ENCODE results near the gene HIKESHI. TPM values are rescaled to one million over a fixed set of nuclear protein-coding genes. Genes with fewer than 3 reads are reported as not detected.

HIKESHI gene
- total and polyA plus RNA-seq, 2 experiments from 2014 or later: 71.2 to 162 TPM

DNA sequence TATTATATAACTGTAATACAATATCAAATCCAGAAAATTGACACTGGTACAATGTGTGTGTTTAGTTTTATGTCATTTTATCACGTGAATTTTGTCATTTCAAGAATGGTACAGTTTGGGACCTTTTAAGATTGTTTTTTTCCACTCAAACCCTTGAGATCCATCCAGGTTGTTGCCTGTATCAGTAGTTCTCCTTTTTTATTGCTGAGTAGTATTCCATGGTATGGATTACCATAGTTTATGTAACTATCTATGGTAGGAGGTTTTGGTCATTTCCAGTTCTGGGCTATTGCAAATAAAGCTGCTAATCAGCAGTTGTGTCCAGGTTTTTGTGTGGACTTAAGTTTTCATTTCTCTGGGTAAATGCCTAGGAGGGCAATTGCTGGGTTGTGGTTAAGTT, 32.4 kb upstream of the HIKESHI start (continued):
- TF ChIP-seq, protein P1, sequence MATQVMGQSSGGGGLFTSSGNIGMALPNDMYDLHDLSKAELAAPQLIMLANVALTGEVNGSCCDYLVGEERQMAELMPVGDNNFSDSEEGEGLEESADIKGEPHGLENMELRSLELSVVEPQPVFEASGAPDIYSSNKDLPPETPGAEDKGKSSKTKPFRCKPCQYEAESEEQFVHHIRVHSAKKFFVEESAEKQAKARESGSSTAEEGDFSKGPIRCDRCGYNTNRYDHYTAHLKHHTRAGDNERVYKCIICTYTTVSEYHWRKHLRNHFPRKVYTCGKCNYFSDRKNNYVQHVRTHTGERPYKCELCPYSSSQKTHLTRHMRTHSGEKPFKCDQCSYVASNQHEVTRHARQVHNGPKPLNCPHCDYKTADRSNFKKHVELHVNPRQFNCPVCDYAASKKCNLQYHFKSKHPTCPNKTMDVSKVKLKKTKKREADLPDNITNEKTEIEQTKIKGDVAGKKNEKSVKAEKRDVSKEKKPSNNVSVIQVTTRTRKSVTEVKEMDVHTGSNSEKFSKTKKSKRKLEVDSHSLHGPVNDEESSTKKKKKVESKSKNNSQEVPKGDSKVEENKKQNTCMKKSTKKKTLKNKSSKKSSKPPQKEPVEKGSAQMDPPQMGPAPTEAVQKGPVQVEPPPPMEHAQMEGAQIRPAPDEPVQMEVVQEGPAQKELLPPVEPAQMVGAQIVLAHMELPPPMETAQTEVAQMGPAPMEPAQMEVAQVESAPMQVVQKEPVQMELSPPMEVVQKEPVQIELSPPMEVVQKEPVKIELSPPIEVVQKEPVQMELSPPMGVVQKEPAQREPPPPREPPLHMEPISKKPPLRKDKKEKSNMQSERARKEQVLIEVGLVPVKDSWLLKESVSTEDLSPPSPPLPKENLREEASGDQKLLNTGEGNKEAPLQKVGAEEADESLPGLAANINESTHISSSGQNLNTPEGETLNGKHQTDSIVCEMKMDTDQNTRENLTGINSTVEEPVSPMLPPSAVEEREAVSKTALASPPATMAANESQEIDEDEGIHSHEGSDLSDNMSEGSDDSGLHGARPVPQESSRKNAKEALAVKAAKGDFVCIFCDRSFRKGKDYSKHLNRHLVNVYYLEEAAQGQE (IDR thresholded peaks at IDR 0.05; ENCODE audit: unreplicated experiment): no peak
- TF ChIP-seq ZNF331 (CRISPR knock-in tag; IDR thresholded peaks at IDR 0.05; ENCODE audit: low read depth) (no peak), STAT1 (IDR thresholded peaks at IDR 0.05; ENCODE audit: unreplicated experiment) (no peak)
- TF ChIP-seq, protein P2, sequence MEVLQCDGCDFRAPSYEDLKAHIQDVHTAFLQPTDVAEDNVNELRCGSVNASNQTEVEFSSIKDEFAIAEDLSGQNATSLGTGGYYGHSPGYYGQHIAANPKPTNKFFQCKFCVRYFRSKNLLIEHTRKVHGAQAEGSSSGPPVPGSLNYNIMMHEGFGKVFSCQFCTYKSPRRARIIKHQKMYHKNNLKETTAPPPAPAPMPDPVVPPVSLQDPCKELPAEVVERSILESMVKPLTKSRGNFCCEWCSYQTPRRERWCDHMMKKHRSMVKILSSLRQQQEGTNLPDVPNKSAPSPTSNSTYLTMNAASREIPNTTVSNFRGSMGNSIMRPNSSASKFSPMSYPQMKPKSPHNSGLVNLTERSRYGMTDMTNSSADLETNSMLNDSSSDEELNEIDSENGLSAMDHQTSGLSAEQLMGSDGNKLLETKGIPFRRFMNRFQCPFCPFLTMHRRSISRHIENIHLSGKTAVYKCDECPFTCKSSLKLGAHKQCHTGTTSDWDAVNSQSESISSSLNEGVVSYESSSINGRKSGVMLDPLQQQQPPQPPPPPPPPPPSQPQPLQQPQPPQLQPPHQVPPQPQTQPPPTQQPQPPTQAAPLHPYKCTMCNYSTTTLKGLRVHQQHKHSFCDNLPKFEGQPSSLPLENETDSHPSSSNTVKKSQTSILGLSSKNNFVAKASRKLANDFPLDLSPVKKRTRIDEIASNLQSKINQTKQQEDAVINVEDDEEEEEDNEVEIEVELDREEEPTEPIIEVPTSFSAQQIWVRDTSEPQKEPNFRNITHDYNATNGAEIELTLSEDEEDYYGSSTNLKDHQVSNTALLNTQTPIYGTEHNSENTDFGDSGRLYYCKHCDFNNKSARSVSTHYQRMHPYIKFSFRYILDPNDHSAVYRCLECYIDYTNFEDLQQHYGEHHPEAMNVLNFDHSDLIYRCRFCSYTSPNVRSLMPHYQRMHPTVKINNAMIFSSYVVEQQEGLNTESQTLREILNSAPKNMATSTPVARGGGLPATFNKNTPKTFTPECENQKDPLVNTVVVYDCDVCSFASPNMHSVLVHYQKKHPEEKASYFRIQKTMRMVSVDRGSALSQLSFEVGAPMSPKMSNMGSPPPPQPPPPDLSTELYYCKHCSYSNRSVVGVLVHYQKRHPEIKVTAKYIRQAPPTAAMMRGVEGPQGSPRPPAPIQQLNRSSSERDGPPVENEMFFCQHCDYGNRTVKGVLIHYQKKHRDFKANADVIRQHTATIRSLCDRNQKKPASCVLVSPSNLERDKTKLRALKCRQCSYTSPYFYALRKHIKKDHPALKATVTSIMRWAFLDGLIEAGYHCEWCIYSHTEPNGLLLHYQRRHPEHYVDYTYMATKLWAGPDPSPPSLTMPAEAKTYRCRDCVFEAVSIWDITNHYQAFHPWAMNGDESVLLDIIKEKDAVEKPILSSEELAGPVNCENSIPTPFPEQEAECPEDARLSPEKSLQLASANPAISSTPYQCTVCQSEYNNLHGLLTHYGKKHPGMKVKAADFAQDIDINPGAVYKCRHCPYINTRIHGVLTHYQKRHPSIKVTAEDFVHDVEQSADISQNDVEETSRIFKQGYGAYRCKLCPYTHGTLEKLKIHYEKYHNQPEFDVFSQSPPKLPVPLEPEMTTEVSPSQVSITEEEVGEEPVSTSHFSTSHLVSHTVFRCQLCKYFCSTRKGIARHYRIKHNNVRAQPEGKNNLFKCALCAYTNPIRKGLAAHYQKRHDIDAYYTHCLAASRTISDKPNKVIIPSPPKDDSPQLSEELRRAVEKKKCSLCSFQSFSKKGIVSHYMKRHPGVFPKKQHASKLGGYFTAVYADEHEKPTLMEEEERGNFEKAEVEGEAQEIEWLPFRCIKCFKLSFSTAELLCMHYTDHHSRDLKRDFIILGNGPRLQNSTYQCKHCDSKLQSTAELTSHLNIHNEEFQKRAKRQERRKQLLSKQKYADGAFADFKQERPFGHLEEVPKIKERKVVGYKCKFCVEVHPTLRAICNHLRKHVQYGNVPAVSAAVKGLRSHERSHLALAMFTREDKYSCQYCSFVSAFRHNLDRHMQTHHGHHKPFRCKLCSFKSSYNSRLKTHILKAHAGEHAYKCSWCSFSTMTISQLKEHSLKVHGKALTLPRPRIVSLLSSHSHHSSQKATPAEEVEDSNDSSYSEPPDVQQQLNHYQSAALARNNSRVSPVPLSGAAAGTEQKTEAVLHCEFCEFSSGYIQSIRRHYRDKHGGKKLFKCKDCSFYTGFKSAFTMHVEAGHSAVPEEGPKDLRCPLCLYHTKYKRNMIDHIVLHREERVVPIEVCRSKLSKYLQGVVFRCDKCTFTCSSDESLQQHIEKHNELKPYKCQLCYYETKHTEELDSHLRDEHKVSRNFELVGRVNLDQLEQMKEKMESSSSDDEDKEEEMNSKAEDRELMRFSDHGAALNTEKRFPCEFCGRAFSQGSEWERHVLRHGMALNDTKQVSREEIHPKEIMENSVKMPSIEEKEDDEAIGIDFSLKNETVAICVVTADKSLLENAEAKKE (CRISPR knock-in tag; IDR thresholded peaks at IDR 0.05): no peak

DNA sequence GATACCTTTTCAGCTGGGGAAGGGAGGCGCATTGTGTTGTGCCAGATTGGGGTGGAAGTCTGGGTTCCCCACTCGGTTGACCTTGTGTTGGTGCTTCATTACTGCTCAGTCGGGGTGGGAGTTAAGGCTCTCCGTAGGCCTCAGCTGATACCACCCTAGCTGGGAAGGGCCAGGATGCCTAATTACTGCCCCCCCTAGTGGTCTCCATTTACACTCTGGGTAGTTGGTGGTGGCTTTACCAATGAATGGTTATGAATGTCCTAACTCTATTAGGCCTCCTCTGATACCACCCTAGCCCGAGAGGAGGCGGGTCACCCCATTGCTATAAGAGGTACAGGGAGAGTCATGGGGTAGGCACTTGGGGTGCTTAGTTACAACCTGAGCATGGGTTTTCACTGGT, 27.5 kb upstream of the HIKESHI start:
- Histone ChIP-seq H3K4me1 (ENCODE audit: insufficient read depth) (no peaks in the 10 kb centered on the region), H4K20me1 (replicated peaks; ENCODE audit: insufficient read depth) (0 out of 2 replicates have a peak, but pooled peaks cover 3% of the 10 kb centered on the region), H3K36me3 (ENCODE audit: insufficient read depth) (peaks cover 10% of the 10 kb centered on the region; the same call in 1 of the 2 replicates), H3F3A (replicated peaks; ENCODE audit: low read depth) (no peaks in the 10 kb centered on the region), H3K79me2 (replicated peaks; ENCODE audit: insufficient read depth) (peaks cover 44% of the 10 kb centered on the region), H3K9me2 (ENCODE audit: insufficient read depth) (no peaks in the 10 kb centered on the region), H3K27me3 (ENCODE audit: insufficient read depth) (no peaks in the 10 kb centered on the region), H3K4me3 (no peak overlapping the region), H3K4me2 (no peak overlapping the region), H2AFZ (no peak overlapping the region), H3K27ac (ENCODE audit: low read depth) (no peak overlapping the region)
- H3K9me3 Mint-ChIP-seq: no peaks in the 10 kb centered on the region
- no peaks in the 10 kb centered on the region for H3K27me3 Mint-ChIP-seq (ENCODE audit: insufficient read depth, low read depth, poor library complexity)
- no peak overlapping the region for H3K4me3 Mint-ChIP-seq
- H3K27ac Mint-ChIP-seq: peak overlapping the region; percentile 89
- ATAC-seq (peak; percentile 100), DNase-seq (ENCODE audit: low spot score) (peak; percentile 88)
- H3K4me1 Mint-ChIP-seq: peaks cover 7% of the 10 kb centered on the region; the same call in 2 of the 3 replicates
- peaks cover 22% of the 10 kb centered on the region; the same call in 2 of the 3 replicates for H3K36me3 Mint-ChIP-seq (ENCODE audit: low read depth)
- TF ChIP-seq POLR2AphosphoS5 (IDR thresholded peaks at IDR 0.05; ENCODE audit: low read depth) (no peak), CREB1 (CRISPR knock-in tag; IDR thresholded peaks at IDR 0.05; ENCODE audit: low read depth) (no peak)
- TF ChIP-seq, protein P2 (CRISPR knock-in tag; IDR thresholded peaks at IDR 0.05): 0 out of 2 replicates have a peak, but pooled peaks have one; percentile 31
